Panc1 (cell line): ENCODE data around the gene BCAP29.

ENCODE experiments used
- CTCF ChIP-seq: fragments of 450-650 bp; IDR thresholded peaks from 2 replicates; pipeline ENCODE4 v1.5.1; 2017; ENCODE audit warnings: mild to moderate bottlenecking
- POLR2AphosphoS5 ChIP-seq: IDR thresholded peaks from 2 replicates; pipeline ENCODE4 v1.6.1; 2012; ENCODE audit warnings: mild to moderate bottlenecking, low read depth, low read length, moderate library complexity
- REST ChIP-seq, 2 experiments: IDR thresholded peaks; 2 replicates each; pipeline ENCODE4 v1.6.1; 2011 to 2012; ENCODE audit warnings: low read depth in 2 of 2, control low read depth in 1 of 2, low read length in 1 of 2, mild to moderate bottlenecking in 1 of 2, moderate library complexity in 1 of 2; ENCODE audit not compliant: insufficient read depth in 1 of 2
- TCF7L2 ChIP-seq: IDR thresholded peaks from 2 replicates; pipeline ENCODE4 v1.6.1; 2011; ENCODE audit warnings: mild to moderate bottlenecking, low read depth, low read length, inconsistent platforms

- no peak for TF ChIP-seq CTCF
- no peak for TF ChIP-seq POLR2AphosphoS5
- TF ChIP-seq REST (IDR thresholded peaks at IDR 0.05; ENCODE audit: insufficient read depth in 1 of 2, low read depth in 2 of 2, low read length in 1 of 2), result no peak
- no peak for TF ChIP-seq TCF7L2
Observed at GRCh38 chr7:107643938-107644308, 63.9 kb downstream of the BCAP29 start.
